ENCODE measurements around the gene CHRNB4.
"Not testable (repeated sequence)": the region's sequence is repeated elsewhere in the genome, so short reads cannot be mapped to it uniquely, and the experiment has no call there.

Gene CHRNB4

GRCh38 chr15:78618064-78618463 lies 22.9 kb downstream of the CHRNB4 start:
- FAIRE-seq (no peak), DNase-seq (ENCODE audit: low spot score) (no peak)

DNA sequence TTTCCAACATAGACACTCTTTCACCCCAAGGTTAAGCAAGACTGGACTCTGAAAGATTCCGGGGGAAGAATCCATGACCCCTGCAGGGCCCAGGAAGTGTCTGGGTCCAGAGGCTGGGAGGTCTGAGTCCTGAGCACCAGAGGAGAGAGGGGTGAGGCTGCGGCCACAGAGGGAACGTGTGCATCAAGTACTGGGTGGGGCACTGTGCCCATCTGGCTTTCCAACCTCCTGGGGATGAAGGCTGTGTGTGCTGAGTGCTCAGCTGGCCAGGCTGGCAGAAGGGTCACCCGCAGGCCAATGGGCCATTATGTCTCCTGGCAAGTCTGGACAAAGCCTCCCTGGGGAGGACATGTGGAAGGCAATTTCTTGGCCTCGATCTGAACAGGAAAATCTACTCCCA lies 23.5 kb downstream of the CHRNB4 start:
- FAIRE-seq (no peak), DNase-seq (ENCODE audit: low spot score) (no peak)

DNA sequence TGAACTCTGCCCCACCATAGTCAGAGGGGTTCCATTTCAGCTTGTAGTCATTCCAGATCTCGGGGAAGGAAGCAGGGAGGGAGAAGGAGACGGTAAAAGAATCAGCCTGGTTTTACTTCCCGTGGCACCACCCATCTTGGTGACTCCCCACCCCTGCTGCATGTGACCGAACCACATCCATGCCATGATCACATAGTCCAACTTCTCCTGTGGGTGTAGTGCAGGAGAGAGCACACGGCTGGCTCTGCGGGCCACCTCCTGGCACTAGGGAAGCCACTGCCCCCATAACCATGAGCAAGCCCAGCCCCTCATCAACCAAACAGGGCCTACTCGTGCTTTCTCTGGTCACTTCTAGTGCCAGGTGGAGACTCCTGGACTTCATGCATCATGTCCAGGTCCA lies 23.9 kb downstream of the CHRNB4 start:
- no peak for DNase-seq (ENCODE audit: low spot score)
- FAIRE-seq, result no peak

DNA sequence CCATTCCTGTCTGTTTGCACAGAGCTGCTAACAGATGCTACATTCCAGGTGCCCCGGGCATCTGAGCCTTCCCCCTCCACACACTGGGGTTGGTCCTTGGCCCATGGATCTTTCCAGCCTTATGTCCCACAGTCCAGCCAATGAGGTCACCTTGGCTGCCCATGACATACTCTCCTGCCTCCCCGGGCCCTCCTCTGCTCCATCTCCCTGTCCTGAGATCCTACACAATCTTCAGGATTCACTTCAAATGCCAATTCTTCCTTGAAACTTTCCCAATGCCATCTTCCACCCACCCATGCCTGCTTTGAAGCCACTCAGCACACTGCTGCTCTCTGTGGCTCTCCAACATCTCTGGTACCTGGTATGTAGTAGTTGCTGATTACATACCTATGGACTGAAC lies 24.5 kb downstream of the CHRNB4 start:
- no peak for FAIRE-seq
- no peak for DNase-seq (ENCODE audit: low spot score)

DNA sequence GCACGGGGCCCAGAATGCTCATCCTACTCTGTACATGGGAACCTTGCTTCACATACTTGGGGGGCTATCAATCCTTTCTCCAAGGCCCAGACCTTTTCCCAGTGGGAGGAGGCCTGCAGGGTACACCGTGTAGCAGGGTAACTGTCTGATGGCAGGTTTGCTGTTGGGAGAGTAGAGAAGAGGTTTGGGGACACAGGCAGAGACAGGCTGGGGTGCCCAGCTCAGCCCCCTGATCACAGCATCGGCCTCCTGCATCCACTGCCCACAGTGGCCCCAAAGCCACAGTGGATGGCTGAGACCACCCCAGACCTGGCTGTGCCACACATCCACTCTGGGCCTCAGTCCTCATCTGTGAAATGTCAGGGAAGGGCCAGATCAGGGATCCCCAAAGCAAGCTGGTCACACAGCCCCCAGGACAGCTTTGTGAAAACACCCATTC lies 25.8 kb downstream of the CHRNB4 start:
- FAIRE-seq, result no peak
- no peak for DNase-seq (ENCODE audit: low spot score)

DNA sequence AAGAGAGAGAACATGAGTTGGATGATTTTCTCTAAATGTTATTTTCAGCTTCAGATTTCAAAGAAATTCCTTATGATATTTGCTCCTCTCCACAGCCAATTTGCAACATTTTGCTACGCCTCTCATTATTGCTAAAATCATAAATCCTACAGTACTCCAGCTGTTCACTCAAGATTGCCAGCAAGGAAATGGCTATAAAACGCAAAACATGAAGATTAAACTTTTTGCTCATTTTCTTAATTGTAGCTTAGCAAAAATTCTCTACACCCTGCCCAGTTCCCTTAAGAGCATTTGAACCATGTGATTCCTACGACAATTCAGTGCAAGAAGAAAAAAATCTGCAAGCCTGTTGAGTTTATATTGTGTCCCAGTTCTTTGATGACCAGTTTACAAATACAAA lies 27.0 kb downstream of the CHRNB4 start:
- no peak for FAIRE-seq
- DNase-seq (ENCODE audit: low spot score), result no peak

- not testable (repeated sequence) for DNase-seq (ENCODE audit: low spot score); FAIRE-seq
Measured at GRCh38 chr15:78609551-78609950, 31.5 kb downstream of the CHRNB4 start.

- DNase-seq (ENCODE audit: low spot score) (no peak), FAIRE-seq (no peak)
Measured at GRCh38 chr15:78605680-78606079, 35.3 kb downstream of the CHRNB4 start.

DNA sequence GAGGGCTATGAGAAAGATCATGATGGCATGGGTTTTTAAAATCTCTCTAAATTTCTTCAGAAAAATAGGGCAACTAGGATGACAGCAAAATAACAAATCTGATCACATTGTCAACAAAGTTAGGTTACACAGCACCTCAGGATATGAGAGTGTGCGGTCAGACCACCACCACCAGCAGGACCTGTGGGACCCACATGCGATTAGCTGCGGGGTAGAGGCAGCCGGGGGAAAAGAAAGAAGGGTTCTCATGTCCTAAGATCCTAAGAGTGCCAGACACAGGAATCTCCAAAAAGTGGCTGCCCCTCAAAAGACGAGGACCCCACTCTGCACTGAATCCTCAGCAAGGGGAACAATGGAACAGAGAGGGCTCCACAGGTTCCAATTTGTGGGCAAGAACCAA lies 35.8 kb downstream of the CHRNB4 start:
- FAIRE-seq, result no peak
- DNase-seq (ENCODE audit: low spot score), result no peak

GRCh38 chr15:78604420-78604819 lies 36.6 kb downstream of the CHRNB4 start:
- FAIRE-seq (no peak), DNase-seq (ENCODE audit: low spot score) (no peak)

DNA sequence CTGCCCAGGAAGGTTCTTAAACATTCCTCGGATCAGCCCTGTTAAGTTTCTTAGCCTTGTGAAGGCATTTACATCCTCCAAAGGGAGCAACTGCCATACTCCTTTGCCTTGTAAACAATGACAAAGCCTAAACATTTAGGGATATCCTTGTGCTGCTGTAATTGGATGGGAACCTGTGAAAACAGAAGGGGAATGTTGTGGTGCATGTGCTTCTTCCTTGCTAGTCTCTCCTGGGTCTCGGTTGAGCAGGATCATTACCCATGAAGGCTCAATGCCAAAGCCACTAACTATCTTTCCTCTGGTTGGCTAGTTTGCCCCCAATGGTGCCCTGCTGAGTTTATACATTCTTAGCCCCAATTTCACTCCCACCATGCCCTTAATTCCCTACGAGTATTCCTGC lies 37.5 kb downstream of the CHRNB4 start:
- FAIRE-seq (no peak), DNase-seq (ENCODE audit: low spot score) (no peak)

- no peak for DNase-seq (ENCODE audit: low spot score)
- no peak for FAIRE-seq
Measured at GRCh38 chr15:78599189-78599588, 41.8 kb downstream of the CHRNB4 start.

DNA sequence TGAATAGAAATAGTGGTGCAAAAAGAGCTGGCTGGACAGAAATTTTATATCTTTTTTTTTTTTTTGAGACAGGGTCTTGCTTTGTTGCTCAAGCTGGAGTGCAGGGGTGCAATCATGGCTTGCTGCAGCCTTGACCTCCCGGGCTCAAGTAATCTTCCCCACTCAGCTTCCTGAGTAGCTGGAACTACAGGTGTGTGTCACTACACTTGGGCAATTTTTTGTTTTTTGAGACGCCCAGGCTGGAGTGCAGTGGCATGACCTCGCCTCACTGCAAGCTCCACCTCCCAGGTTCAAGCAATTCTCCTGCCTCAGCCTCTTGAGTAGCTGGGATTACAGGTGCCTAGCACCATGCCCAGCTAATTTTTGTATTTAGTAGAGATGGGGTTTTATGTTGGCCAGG lies 42.7 kb downstream of the CHRNB4 start:
- DNase-seq (ENCODE audit: low spot score) (no peak), FAIRE-seq (no peak)

DNA sequence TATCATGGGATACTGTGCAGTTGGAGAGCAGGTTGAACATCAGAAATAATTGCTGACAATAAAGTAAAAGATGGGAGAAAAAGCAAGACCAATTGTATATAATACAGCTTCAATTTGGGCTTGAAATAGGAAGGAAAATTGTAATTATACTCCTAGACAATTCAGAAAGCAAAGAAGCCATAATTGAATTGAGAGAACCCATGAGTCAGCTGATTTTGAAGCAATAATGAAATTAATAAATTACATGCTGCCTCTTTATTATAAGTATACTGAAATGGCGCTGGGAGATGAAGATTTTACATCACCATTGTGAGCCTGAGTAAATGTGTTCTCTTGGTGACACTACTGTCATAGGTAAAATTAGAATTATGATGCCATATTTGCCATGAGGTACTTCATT lies 43.4 kb downstream of the CHRNB4 start:
- no peak for DNase-seq (ENCODE audit: low spot score)
- FAIRE-seq, result no peak

GRCh38 chr15:78574944-78575343 lies 66.1 kb downstream of the CHRNB4 start:
- DNase-seq (ENCODE audit: low spot score), result no peak
- no peak for FAIRE-seq

Data from RCC 7860 (cell line).